Activated CD8-positive, alpha-beta T cell treated with anti-CD3 and anti-CD28 coated beads, Interleukin-2, amount 10 ng/mL, durations not matched to agents 7 days and 5 days (primary cell): ENCODE results near the gene TLX2. TPM values are rescaled to one million over a fixed set of nuclear protein-coding genes. Genes with fewer than 3 reads are reported as not detected.
A peak's percentile ranks its signal among the peaks of the same experiment; 100 is the strongest.
"Not testable (repeated sequence)": the region's sequence is repeated elsewhere in the genome, so short reads cannot be mapped to it uniquely, and the experiment has no call there.

ENCODE experiments used
- ATAC-seq: fragments of 150-1000 bp; cut with Tn5 transposase; one replicate; pipeline ENCODE4 v1.10.0; 2021; ENCODE audit warnings: moderate library complexity
- CTCF ChIA-PET: fragments of 350-600 bp; sonication (Branson Sonifier 250); formaldehyde crosslinking; loops from one replicate; lab custom pipeline; 2021; ENCODE audit warnings: antibody characterized with exemption; lab: Charles Lee
- POLR2A ChIA-PET: fragments of 350-600 bp; sonication (Branson Sonifier 250); formaldehyde crosslinking; loops from one replicate; lab custom pipeline; 2021; ENCODE audit warnings: antibody characterized with exemption; lab: Charles Lee
- DNase-seq: peaks from one replicate; pipeline ENCODE4 v3.0.0-alpha.2; 2020
- H3K27ac Mint-ChIP-seq: one replicate; pipeline ENCODE4 v1.8.0; 2021; ENCODE audit warnings: mild to moderate bottlenecking, mixed read lengths
- H3K27me3 Mint-ChIP-seq: one replicate; pipeline ENCODE4 v1.8.0; 2021; ENCODE audit warnings: low read depth, mixed read lengths
- H3K36me3 Mint-ChIP-seq: one replicate; pipeline ENCODE4 v1.8.0; 2021; ENCODE audit warnings: low read depth, mixed read lengths
- H3K4me1 Mint-ChIP-seq: one replicate; pipeline ENCODE4 v1.8.0; 2021; ENCODE audit warnings: low read depth, mixed read lengths
- H3K4me3 Mint-ChIP-seq: one replicate; pipeline ENCODE4 v1.8.0; 2021; ENCODE audit warnings: mild to moderate bottlenecking, mixed read lengths
- H3K9me3 Mint-ChIP-seq: one replicate; pipeline ENCODE4 v1.8.0; 2022; ENCODE audit warnings: mixed read lengths; ENCODE audit not compliant: insufficient read depth
- total RNA-seq, 2 experiments: library from RNA; stranded (reverse); gene quantifications; one replicate each; pipeline ENCODE4 v1.2.3, GENCODE V29; 2021

The TLX2 gene
- total RNA-seq, 2 experiments from 2014 or later: 0.34 to 0.44 TPM

DNA sequence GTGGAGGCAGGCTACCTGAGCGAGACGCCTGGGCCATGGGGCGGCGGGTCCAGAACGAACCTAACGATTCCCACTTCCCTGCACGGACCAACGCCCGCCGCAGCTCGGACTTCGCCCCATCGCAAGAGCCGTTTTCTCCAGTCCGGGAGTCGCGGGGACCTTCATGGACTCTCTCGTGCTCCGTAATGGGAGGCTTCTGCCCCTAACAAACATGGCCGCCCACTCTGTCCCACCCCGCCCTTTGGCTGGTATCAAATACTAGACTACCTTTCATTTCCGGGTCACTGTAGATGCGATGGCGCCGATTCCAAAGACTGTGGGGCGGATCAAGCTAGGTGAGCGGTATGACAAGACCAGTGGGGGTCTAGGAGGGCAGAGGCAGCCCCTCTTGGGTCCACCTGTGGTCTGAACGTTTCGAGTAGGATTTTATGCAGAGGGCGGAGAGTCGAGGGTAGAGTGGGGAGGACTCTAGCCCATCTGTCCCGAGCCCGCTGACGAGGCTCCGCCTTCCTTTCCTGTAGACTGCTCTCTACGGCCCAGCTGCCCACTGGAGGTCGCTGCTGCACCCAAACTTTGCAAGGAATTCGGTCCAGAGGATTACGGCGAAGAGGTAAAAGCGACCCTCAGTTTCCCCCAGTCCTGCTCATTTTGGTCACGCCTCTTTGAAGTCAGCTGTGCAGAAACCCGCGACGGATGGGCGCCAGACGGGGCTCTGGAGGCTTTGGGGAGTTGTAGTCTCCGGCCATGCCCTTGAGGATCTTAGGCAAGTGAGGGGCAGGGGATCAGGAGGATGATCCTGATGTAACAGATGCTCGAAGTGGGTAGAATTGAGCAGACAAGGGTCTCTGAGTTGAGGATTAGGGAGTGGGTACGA lies 31.2 kb upstream of the TLX2 start, which contains the start of the genes CCDC142 and TTC31:
Gene CCDC142, minus strand, starts transcription at position 198 of the 874 bp plus-strand sequence. Its CDS starts 161 bp downstream, at position 37.
Gene TTC31, plus strand, starts transcription at position 281 of the 874 bp plus-strand sequence. Its CDS starts 15 bp downstream, at position 296.
- Mint-ChIP-seq H3K36me3 (peaks cover 43% of the 10 kb centered on the region), H3K27me3 (no peaks in the 10 kb centered on the region), H3K9me3 (no peaks in the 10 kb centered on the region), H3K4me1 (peaks cover 41% of the 10 kb centered on the region), H3K27ac (peak within 1 kb of the TSS; percentile 100), H3K4me3 (peak within 1 kb of the TSS; percentile 100)
- CTCF ChIA-PET: interaction anchor here (0.8 to 7.0 kb wide), 26 partner anchors 9 to 119 kb away, joined by 3 to 101 read pairs (median 7); partner anchors contain the start of genes AUP1, DQX1, HTRA2 and INO80B
- peak; percentile 95 for ATAC-seq
- peak; percentile 97 for DNase-seq
- POLR2A ChIA-PET: interaction anchor here (0.6 to 4.1 kb wide), 16 partner anchors 8 to 1306 kb away, joined by 3 to 39 read pairs (median 6); partner anchors contain the start of genes AUP1, DQX1, HTRA2 and INO80B

DNA sequence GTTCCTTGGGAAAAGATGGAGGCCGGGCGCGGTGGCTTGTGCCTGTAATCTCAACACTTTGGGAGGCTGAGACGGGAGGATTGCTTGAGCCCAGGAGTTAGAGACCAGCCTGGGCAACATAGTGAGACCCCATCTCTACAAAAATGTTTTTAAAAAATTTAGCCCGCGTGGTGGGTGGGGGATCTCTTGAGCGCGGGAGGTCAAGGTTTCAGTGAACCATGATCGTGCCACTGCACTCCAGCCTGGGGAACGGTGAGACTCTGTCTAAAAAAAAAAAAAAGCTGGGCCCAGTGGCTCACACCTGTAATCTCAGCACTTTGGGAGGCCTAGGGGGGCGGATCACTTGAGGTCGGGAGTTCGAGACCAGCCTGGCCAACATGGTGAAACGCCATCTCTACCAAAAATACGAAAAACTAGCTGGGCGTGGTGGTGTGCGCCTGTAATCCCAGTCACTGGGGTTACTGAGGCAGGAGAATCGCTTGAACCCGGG lies 30.5 kb upstream of the TLX2 start:
- not testable (repeated sequence) for DNase-seq, H3K27me3 Mint-ChIP-seq, H3K9me3 Mint-ChIP-seq, ATAC-seq
- Mint-ChIP-seq H3K36me3 (peaks cover 43% of the 10 kb centered on the region), H3K4me3 (peak overlapping the region; percentile 100), H3K4me1 (peaks cover 41% of the 10 kb centered on the region), H3K27ac (peak overlapping the region; percentile 100)
- ChIA-PET CTCF (interaction anchor here (1.0 to 7.0 kb wide), 17 partner anchors 9 to 118 kb away, joined by 3 to 101 read pairs (median 11); partner anchors contain the start of genes AUP1, HTRA2, INO80B and LBX2), POLR2A (interaction anchor here (0.6 to 4.1 kb wide), 9 partner anchors 9 to 1307 kb away, joined by 3 to 39 read pairs (median 11); partner anchors contain the start of genes AUP1, HTRA2, INO80B and MOGS)

DNA sequence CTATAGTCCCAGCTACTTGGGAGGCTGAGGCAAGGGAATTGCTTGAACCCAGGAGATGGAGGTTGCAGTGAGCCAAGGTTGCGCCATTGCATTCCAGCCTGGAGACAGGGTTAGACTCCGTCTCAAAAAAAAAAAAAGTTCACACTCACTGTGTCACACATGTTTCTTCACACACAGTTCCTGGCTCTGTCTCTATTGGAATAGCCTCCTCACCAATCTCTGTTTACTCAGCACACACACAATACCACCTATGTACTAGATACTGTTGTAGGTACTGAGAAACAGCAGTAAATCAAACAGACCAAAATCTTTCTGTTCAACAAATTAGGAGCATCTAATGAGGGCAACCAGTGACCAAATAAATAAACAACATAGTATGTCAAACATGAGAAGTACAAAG lies 28.1 kb upstream of the TLX2 start:
- ATAC-seq (no peak), DNase-seq (no peak)
- no peaks in the 10 kb centered on the region for H3K9me3 Mint-ChIP-seq
- no peak overlapping the region for H3K4me3 Mint-ChIP-seq
- H3K27me3 Mint-ChIP-seq: no peaks in the 10 kb centered on the region
- no peak overlapping the region for H3K27ac Mint-ChIP-seq
- CTCF ChIA-PET: interaction anchor here (7.0 kb wide), 1 partner anchor 45 kb away, joined by 76 read pairs; the partner anchor contains the start of genes AUP1 and HTRA2
- peaks cover 21% of the 10 kb centered on the region for H3K4me1 Mint-ChIP-seq
- peaks cover 44% of the 10 kb centered on the region for H3K36me3 Mint-ChIP-seq
- POLR2A ChIA-PET: no interaction called here

DNA sequence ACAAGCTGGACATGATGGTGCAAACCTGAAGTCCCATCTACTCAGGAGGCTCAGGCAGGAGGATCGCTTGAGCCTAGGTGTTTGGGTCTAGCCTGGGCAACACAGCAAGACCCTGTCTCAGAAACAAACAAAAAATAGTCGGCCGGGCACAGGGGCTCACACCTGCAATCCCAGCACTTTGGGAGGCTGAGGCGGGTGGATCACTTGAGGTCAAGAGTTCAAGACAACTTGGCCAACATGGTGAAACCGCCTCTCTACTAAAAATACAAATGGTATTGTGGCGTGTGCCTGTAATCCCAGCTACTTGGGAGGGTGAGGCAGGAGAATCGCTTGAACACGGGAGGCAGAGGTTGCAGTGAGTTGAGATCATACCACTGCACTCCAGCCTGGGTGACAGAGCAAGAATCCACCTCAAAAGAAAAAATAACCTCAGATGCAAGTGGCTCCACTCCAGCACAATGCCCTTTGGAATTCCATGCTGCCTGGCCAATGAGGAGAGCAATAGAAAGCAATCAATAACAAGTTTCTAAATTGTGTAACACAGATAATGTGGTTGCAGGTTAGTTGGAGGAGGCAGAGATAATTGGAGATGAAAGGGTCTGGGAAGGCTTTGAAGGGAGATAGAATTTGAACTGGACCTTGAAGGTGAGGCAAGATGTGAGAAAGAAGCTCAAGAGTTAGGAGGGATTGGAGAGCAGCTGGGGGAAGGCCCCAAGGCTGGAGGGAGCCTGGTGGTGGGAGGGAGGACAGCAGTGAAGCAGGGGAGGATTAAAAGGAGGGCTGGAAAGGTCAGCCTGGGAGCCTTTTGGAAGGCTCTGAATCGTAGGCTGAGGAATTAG lies 25.4 kb upstream of the TLX2 start:
- Mint-ChIP-seq H3K27me3 (no peaks in the 10 kb centered on the region), H3K9me3 (no peaks in the 10 kb centered on the region), H3K27ac (no peak overlapping the region), H3K4me3 (no peak overlapping the region), H3K36me3 (peaks cover 48% of the 10 kb centered on the region), H3K4me1 (peaks cover 7% of the 10 kb centered on the region)
- DNase-seq (no peak), ATAC-seq (no peak)
- CTCF ChIA-PET: interaction anchor here (1.8 kb wide), 1 partner anchor 43 kb away, joined by 5 read pairs; no protein-coding TSS in a partner anchor
- POLR2A ChIA-PET: interaction anchor here (1.4 kb wide), 1 partner anchor 9 kb away, joined by 6 read pairs; no protein-coding TSS in a partner anchor

DNA sequence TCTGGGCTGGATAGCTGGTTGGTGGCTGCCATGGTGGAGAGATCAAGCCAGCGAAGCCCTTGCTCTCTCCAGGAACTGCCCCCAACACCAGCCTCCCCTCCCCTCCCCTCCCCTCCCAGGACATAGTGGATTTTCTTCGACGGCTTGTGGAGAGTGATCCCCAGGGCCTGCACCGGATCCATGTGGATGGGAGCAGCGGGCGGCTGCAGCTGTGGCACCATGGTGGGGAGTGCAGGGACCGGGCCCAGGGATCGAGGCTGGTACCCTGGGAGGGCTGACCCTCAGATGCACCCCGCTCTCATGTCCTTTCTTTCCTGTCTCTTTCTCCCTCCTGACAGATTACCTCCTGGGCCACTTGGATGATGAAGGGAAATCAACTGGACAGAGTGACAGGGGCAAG lies 24.3 kb upstream of the TLX2 start:
- Mint-ChIP-seq H3K4me3 (no peak overlapping the region), H3K27ac (no peak overlapping the region), H3K27me3 (no peaks in the 10 kb centered on the region), H3K9me3 (no peaks in the 10 kb centered on the region), H3K4me1 (peaks cover 3% of the 10 kb centered on the region), H3K36me3 (peaks cover 53% of the 10 kb centered on the region)
- POLR2A ChIA-PET: no interaction called here
- ATAC-seq (no peak), DNase-seq (no peak)
- CTCF ChIA-PET: no interaction called here

DNA sequence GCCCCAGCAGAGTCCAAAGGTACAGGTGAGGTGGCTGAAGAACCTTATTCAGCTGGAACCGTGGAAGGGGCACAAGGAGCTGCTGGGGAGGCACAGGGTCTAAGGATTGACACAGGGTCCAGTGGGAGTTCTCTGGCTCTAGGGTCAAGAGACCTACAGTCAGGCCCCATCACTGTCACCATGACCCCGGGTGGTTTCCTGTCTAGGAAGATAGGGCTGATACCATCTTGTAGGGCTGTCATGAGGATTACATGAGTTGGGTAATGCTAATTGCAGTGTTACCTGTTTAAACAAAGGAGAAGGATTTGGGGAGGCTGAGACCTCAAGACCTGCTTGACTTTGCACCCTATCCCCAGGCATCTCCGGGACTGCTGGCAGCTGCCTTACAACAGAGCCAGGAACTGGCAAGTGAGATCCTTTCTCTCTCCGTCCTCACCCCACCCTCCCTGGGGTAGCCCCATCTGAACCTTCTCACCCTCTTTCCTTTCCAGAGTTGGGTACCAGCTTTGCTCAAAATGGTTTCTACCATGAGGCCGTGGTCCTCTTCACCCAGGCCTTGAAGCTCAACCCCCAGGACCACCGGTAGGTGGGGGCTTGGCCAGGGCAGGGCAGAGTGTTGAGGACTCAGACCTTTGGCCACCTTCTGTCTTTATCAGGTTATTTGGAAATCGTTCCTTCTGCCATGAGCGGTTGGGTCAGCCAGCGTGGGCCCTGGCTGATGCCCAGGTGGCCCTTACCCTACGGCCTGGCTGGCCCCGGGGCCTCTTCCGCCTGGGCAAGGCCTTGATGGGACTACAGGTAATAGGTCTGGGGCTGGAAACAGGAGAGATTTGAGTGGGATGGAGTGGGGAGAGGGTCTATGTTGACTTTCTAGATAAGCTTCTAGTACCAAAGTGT lies 22.4 kb upstream of the TLX2 start:
- H3K36me3 Mint-ChIP-seq: peaks cover 42% of the 10 kb centered on the region
- no peaks in the 10 kb centered on the region for H3K27me3 Mint-ChIP-seq
- peaks cover 1% of the 10 kb centered on the region for H3K4me1 Mint-ChIP-seq
- ATAC-seq (no peak), DNase-seq (no peak)
- no peak overlapping the region for H3K27ac Mint-ChIP-seq
- no peak overlapping the region for H3K4me3 Mint-ChIP-seq
- POLR2A ChIA-PET: interaction anchor here (0.6 to 1.2 kb wide), 2 partner anchors 8 to 40 kb away, joined by 3 read pairs; no protein-coding TSS in a partner anchor
- H3K9me3 Mint-ChIP-seq: no peaks in the 10 kb centered on the region
- CTCF ChIA-PET: interaction anchor here (0.7 to 1.1 kb wide), 3 partner anchors 8 to 19 kb away, joined by 3 read pairs; partner anchors contain the start of gene MRPL53

DNA sequence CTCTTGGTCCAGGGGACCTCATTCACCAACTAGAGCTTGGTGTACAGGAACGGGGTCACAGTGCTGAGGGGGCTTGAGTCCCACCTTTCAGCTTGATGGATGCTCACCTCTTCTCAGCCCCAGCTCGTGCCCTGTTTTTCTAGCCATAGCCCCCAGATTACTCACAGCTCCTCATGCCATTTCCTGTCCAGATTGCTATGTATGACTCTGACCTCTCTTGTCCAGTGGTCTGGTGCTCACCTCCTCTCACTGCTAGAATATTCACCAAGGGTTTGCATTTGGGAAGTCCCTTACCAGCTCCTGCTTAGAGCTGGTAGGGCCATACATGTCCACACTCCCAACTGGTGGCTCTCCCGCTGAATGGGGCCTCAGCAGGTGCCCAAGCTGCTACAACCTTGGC lies 20.7 kb upstream of the TLX2 start:
- Mint-ChIP-seq H3K27ac (no peak overlapping the region), H3K36me3 (peaks cover 42% of the 10 kb centered on the region), H3K4me1 (peaks cover 12% of the 10 kb centered on the region), H3K4me3 (no peak overlapping the region), H3K27me3 (peaks cover 6% of the 10 kb centered on the region), H3K9me3 (no peaks in the 10 kb centered on the region)
- ChIA-PET CTCF (interaction anchor here (0.6 to 1.4 kb wide), 5 partner anchors 11 to 443 kb away, joined by 3 to 9 read pairs (median 3); partner anchors contain the start of genes CCDC142, MOGS, MRPL53 and TTC31), POLR2A (interaction anchor here (1.1 to 1.7 kb wide), 2 partner anchors 10 kb away, joined by 3 to 6 read pairs; partner anchors contain the start of gene TTC31)
- ATAC-seq (no peak), DNase-seq (no peak)

DNA sequence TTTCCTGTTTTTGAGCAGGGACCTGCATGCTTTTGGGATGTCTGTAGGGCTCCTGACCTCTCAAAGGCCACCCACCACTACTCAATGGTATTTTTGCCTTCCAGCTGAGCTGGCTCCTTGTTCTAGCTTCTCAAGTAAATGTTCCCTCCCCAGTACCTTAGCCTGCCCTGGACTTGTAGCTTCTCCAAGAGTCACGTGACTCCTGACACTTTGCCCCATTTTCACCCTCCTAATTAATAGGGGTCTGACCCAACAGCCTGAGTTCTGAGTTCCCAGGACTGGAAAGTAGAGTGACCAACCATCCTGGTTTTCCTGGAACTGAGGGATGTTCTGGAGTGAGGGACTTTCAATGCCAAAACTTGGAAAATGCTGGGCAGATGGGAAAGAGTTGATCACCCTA lies 18.8 kb upstream of the TLX2 start:
- no peak overlapping the region for H3K4me3 Mint-ChIP-seq
- no peaks in the 10 kb centered on the region for H3K9me3 Mint-ChIP-seq
- ChIA-PET CTCF (interaction anchor here (1.7 to 2.5 kb wide), 2 partner anchors 8 to 13 kb away, joined by 5 to 9 read pairs; partner anchors contain the start of genes CCDC142 and TTC31), POLR2A (interaction anchor here (0.8 kb wide), 1 partner anchor 9 kb away, joined by 4 read pairs; no protein-coding TSS in a partner anchor)
- H3K36me3 Mint-ChIP-seq: peaks cover 29% of the 10 kb centered on the region
- peaks cover 20% of the 10 kb centered on the region for H3K27me3 Mint-ChIP-seq
- ATAC-seq (no peak), DNase-seq (no peak)
- peaks cover 24% of the 10 kb centered on the region for H3K4me1 Mint-ChIP-seq
- H3K27ac Mint-ChIP-seq: no peak overlapping the region

DNA sequence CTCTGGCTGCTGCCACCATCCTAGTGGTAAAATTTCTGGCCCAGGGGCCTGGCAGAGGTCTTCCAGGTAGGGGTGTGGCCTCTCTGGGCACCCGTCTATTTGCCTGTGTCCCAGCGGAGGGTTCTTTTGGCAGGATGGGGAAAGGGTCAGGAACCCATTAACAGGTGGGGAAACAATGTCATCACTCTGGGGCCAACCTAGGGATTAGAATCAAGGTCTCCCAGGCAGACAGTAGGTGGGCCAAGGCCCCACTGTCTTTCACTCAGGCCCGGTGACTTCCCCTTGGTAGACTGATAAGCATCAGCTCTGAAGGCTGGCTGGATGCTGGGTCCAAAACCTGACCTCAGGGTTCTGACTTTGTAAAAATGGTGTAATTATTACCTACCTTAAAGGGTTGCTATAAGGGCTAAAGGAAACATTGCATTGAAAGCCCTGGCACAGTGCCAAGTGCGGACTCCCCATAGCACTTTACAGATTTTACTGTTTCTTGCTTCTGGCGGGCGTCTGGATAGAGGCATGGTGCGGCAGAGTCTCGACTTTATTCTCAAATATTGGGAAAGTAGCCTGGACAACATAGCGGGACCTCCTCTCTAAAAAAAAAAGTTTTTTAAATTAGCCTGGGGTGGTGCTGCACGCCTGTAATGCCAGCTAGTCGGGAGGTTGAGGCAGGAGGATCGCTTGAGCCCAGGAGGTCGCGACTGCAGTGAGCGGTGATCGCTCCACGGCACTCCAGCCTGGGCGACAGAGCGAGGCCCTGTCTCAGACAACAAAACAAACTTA lies 17.1 kb upstream of the TLX2 start:
- DNase-seq: no peak
- peaks cover 21% of the 10 kb centered on the region for H3K36me3 Mint-ChIP-seq
- ATAC-seq: no peak
- H3K27ac Mint-ChIP-seq: peak overlapping the region; percentile 46
- POLR2A ChIA-PET: interaction anchor here (0.8 to 1.4 kb wide), 4 partner anchors 9 to 33 kb away, joined by 3 to 6 read pairs (median 4); partner anchors contain the start of genes AUP1, CCDC142, HTRA2 and TTC31
- peak overlapping the region; percentile 80 for H3K4me3 Mint-ChIP-seq
- CTCF ChIA-PET: interaction anchor here (2.5 to 4.3 kb wide), 1 partner anchor 14 kb away, joined by 9 to 18 read pairs; the partner anchor contains the start of genes CCDC142 and TTC31
- peaks cover 30% of the 10 kb centered on the region for H3K4me1 Mint-ChIP-seq
- H3K9me3 Mint-ChIP-seq: no peaks in the 10 kb centered on the region
- peaks cover 36% of the 10 kb centered on the region for H3K27me3 Mint-ChIP-seq
